BLaER1 treated with 17β-estradiol and CSF1 and Interleukin-3, amounts not matched to agents 10 nM and 100 nM (cell line): Measurements from ENCODE around the gene ZNF773.
"Not testable (repeated sequence)": the region's sequence is repeated elsewhere in the genome, so short reads cannot be mapped to it uniquely, and the experiment has no call there.

ENCODE experiments used
- H3K27ac ChIP-seq, 11 experiments: shearing (Covaris generic); formaldehyde crosslinking; 2 replicates each; pipeline ENCODE4 v1.8.1; 2022
- H3K27me3 ChIP-seq, 11 experiments: shearing (Covaris generic); formaldehyde crosslinking; 2 replicates each; pipeline ENCODE4 v1.8.1; 2022
- H3K36me3 ChIP-seq, 11 experiments: shearing (Covaris generic); formaldehyde crosslinking; 2 replicates each; pipeline ENCODE4 v1.8.1; 2022
- H3K4me1 ChIP-seq, 10 experiments: shearing (Covaris generic); formaldehyde crosslinking; 2 replicates each; pipeline ENCODE4 v1.8.1; 2022
- H3K4me2 ChIP-seq, 11 experiments: shearing (Covaris generic); formaldehyde crosslinking; 2 replicates each; pipeline ENCODE4 v1.8.1; 2022
- H3K4me3 ChIP-seq, 10 experiments: shearing (Covaris generic); formaldehyde crosslinking; 2 replicates each; pipeline ENCODE4 v1.8.1; 2022
- H3K9ac ChIP-seq, 11 experiments: shearing (Covaris generic); formaldehyde crosslinking; 2 replicates each; pipeline ENCODE4 v1.8.1; 2022
- H3K9me3 ChIP-seq, 11 experiments: shearing (Covaris generic); formaldehyde crosslinking; replicated peaks in 1 of 11; 2 replicates each; pipeline ENCODE4 v1.8.1; 2022
- H4K20me1 ChIP-seq, 11 experiments: shearing (Covaris generic); formaldehyde crosslinking; 2 replicates each; pipeline ENCODE4 v1.8.1; 2022
- Cebpa-rat ChIP-seq, 11 experiments: shearing (Covaris generic); IDR thresholded peaks; 2 replicates each; pipeline ENCODE4 v1.8.1; 2022

ZNF773 gene

DNA sequence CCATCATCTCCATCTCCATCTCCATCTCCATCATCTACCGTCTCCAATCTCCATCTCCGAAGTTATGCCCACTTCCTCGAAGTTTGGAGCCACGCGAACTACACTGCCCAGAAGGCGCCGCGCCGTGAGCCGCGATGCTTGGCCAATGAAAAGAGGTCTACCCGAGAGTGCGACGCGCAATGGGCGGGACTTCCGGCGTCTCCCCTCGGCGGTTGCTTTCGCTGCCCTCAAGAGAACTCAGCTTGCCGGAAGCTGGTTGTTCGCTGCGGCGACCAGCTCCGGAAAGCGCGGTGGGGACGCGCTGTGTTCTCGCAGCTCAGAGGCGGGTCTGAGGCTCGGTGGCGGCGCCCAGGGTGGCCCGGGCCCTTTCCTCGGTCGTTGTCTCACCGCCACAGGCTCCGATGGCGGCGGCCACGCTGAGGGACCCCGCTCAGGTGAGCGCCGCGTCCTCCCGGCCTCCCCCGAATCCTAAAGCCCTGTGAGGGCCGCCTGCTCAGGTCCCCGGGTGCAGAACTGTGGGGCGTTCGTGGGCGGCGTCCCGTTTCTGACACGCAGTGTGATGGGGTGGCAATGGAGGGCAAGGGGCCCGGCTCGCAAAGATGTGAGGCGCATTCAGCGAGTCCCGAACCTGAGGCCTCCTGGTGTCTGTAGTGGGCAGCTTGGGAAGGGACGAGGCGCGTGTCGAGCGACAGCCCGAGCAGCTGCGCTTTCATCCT, at the start of gene ZNF773:
Gene ZNF773, plus strand, starts transcription at position 259 of the 716 bp plus-strand sequence. Its CDS starts 143 bp downstream, at position 402.
- not testable (repeated sequence) for H3K27me3 ChIP-seq, H4K20me1 ChIP-seq
- Histone ChIP-seq H3K4me2 (peak within 1 kb of the TSS; percentile 84 to 97 (median 91)), H3K9ac (peak within 1 kb of the TSS; percentile 86 to 95 (median 92)), H3K4me1 (peaks cover 8 to 13% (median 11%) of the 10 kb centered on the region in 10 experiments), H3K9me3 (peaks cover 23 to 49% (median 42%) of the 10 kb centered on the region in 11 experiments), H3K36me3 (peaks cover 38 to 51% (median 41%) of the 10 kb centered on the region in 11 experiments), H3K27ac (peak within 1 kb of the TSS; percentile 80 to 94 (median 90)), H3K4me3 (peak within 1 kb of the TSS; percentile 71 to 87 (median 80))

GRCh38 chr19:57452307-57452706, 47.4 kb upstream of the ZNF773 start:
- peak in 5 of 11 experiments; percentile 56 to 81 (median 69); a peak in 9 of 22 replicates for TF ChIP-seq Cebpa-rat (IDR thresholded peaks at IDR 0.05)
- H3K27ac ChIP-seq, result no peak overlapping the region
- no peak overlapping the region for H3K9ac ChIP-seq
- no peaks in the 10 kb centered on the region; a peak in 1 of 22 replicates for H4K20me1 ChIP-seq
- no peaks in the 10 kb centered on the region for H3K27me3 ChIP-seq
- peaks cover 23 to 74% (median 48%) of the 10 kb centered on the region in 11 experiments; a peak in 20 of 22 replicates for H3K36me3 ChIP-seq
- H3K9me3 ChIP-seq, result peaks cover 0 to 28% (median 16%) of the 10 kb centered on the region in 11 experiments; a peak in 14 of 22 replicates
- H3K4me2 ChIP-seq, result no peak overlapping the region
- H3K4me3 ChIP-seq, result no peak overlapping the region
- no peaks in the 10 kb centered on the region for H3K4me1 ChIP-seq

DNA sequence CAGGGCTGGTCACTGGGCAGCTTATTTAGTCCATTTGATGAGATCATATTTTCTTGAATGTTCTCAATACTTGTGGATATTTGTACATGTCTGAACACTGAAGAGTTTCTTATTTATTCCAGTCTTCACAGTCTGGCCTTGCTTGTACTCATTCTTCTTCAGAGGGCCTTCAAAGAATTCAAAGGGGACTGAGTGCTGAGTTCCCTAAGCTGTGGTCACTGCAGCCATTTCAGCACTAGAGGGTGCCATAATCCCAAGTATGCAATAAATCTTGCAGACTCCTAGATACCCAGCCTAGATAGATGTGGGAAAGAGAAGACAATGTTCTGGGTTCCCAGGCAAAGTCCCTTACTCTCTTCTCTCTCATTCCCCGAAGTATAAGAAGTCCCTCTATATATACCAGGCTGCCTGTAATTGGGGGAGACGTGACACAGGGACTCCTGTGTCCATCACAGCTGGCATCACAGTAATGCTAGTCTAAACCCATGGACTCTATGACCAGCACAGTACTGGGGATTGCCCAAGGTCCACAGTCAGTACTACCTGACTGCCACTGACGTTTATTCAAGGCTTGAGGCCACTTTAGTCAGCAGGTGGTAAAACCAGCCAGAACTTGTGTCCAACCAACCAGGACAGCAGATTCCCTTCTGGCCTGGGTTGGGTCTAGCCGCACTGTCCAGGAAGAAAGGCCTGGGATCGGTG, 33.9 kb upstream of the ZNF773 start:
- Histone ChIP-seq H3K9ac (no peak overlapping the region), H3K4me1 (no peaks in the 10 kb centered on the region), H3K4me2 (no peak overlapping the region), H3K27me3 (no peaks in the 10 kb centered on the region), H3K36me3 (peaks cover 28 to 54% (median 48%) of the 10 kb centered on the region in 11 experiments), H3K27ac (no peak overlapping the region), H3K4me3 (no peak overlapping the region), H4K20me1 (peaks cover 0 to 8% (median 0%) of the 10 kb centered on the region in 11 experiments; a peak in 2 of 22 replicates), H3K9me3 (peaks cover 57 to 98% (median 67%) of the 10 kb centered on the region in 11 experiments)
- TF ChIP-seq Cebpa-rat (IDR thresholded peaks at IDR 0.05), result no peak

DNA sequence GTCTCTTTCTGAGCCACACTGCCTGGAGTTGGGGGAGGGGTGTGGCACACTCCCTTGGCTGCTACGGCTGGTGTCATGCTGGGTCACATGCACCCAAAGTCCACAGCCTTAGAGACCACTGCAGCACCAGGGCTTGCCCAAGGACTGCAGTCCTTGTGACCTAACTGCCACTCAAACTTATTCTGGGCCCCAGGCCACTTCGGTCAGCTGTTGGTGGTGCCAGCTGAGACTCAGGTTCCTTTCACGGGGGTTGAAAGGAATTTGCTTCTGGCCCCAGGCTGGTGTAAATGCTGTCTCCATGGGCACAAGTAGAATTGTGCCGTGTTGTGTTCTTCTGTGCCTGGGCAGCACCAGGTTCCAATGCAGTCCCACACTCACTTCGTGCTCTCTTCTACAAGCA, 33.2 kb upstream of the ZNF773 start:
- H3K9me3 ChIP-seq, result peaks cover 64 to 98% (median 70%) of the 10 kb centered on the region in 11 experiments
- H3K4me2 ChIP-seq, result no peak overlapping the region
- no peak overlapping the region for H3K9ac ChIP-seq
- H3K4me3 ChIP-seq, result no peak overlapping the region
- TF ChIP-seq Cebpa-rat (IDR thresholded peaks at IDR 0.05), result no peak
- peaks cover 34 to 61% (median 55%) of the 10 kb centered on the region in 11 experiments for H3K36me3 ChIP-seq
- no peak overlapping the region for H3K27ac ChIP-seq
- peaks cover 0 to 8% (median 0%) of the 10 kb centered on the region in 11 experiments; a peak in 2 of 22 replicates for H4K20me1 ChIP-seq
- H3K27me3 ChIP-seq, result no peaks in the 10 kb centered on the region
- no peaks in the 10 kb centered on the region for H3K4me1 ChIP-seq

GRCh38 chr19:57473646-57474045, 26.1 kb upstream of the ZNF773 start:
- H4K20me1 ChIP-seq, result no peaks in the 10 kb centered on the region
- H3K36me3 ChIP-seq, result peaks cover 71 to 80% (median 79%) of the 10 kb centered on the region in 11 experiments
- H3K9ac ChIP-seq, result no peak overlapping the region
- no peak for TF ChIP-seq Cebpa-rat (IDR thresholded peaks at IDR 0.05)
- peaks cover 7 to 39% (median 15%) of the 10 kb centered on the region in 10 experiments for H3K4me1 ChIP-seq
- H3K4me2 ChIP-seq, result peak overlapping the region in 6 of 11 experiments; percentile 23 to 90 (median 52); a peak in 6 of 22 replicates
- no peak overlapping the region for H3K27ac ChIP-seq
- H3K9me3 ChIP-seq, result peaks cover 80 to 94% (median 91%) of the 10 kb centered on the region in 11 experiments
- no peaks in the 10 kb centered on the region; a peak in 1 of 22 replicates for H3K27me3 ChIP-seq
- H3K4me3 ChIP-seq, result peak overlapping the region; percentile 35 to 85 (median 72)

DNA sequence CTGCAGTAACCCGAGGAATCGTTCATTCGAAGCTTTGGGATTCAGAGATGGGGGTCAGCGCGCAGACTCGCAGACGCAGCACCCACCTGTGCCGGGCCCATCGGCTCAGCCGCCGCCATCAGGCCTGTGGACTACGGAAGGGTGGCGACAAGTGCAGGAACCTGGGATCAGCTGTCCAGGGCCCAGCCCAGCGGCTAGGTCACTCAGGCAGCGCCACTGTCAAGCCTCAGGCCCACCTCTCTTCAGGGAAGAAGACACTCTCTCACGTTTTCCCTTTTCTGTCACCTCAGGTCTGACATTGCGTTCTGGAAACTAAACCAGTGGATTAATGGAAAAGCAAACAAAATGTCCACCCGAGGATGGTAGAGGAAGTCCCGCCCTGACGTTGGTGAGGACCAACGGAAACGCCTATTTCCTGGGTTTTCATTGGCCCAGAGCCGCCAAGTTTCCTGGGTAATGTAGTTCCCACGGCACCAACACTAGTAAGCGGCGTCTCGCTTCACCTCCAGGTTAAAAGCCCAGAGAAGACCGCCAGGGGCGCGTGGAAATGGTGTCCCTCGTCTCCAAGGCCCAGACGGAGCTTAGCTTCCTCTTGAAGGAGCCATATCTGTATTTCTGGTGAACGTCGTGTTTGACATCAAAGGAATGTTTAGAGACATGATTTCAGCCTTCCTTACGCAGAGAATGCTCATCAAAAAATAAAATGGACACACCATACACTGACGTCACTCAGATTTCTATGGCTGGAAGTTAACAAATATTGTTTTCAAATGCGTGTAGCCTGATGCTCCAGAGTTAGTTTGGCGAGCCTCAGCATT, 22.3 kb upstream of the ZNF773 start, which contains the start of gene ZNF772:
Gene ZNF772, minus strand, starts transcription at position 376 of the 818 bp plus-strand sequence. Its CDS starts 257 bp downstream, at position 119.
- peaks cover 39 to 43% (median 42%) of the 10 kb centered on the region in 11 experiments for H3K36me3 ChIP-seq
- no peaks in the 10 kb centered on the region for H4K20me1 ChIP-seq
- peaks cover 54 to 90% (median 70%) of the 10 kb centered on the region in 11 experiments for H3K9me3 ChIP-seq
- H3K27ac ChIP-seq, result peak within 1 kb of the TSS; percentile 75 to 90 (median 86)
- H3K4me2 ChIP-seq, result peak within 1 kb of the TSS; percentile 82 to 96 (median 93)
- peaks cover 7 to 39% (median 15%) of the 10 kb centered on the region in 10 experiments for H3K4me1 ChIP-seq
- no peak for TF ChIP-seq Cebpa-rat (IDR thresholded peaks at IDR 0.05)
- H3K9ac ChIP-seq, result peak within 1 kb of the TSS; percentile 75 to 88 (median 86)
- no peaks in the 10 kb centered on the region; a peak in 1 of 22 replicates for H3K27me3 ChIP-seq
- peak within 1 kb of the TSS; percentile 66 to 85 (median 76) for H3K4me3 ChIP-seq

DNA sequence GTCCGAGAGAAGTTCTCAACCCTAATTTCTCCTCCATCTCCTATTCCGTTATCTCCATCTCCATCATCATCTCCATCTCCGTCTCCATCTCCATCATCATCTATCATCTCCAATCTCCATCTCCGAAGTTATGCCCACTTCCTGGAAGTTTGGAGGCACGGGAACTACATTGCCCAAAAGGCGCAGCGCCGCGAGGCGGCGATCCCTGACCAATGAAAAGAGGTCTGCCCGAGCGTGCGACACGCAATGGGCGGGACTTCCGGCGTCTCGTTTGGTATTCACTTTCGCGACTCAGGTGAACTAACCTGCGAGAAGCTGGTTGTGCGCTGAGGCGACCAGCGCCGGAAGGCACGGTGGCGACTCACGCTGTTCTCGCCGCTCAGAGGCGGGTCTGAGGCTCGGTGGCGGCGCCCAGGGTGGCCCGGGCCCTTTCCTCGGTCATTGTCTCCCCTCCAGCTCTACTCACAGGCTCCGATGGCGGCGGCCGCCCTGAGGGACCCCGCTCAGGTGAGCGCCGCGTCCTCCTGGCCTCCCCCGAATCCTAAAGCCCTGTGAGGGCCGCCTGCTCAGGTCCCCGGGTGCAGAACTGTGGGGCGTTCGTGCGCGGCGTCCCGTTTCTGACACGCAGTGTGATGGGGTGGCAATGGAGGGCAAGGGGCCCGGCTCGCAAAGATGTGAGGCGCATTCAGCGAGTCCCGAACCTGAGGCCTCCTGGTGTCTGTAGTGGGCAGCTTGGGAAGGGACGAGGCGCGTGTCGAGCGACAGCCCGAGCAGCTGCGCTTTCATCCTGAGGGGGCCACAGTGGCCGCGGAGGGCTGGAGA, 12.1 kb upstream of the ZNF773 start, which contains the start of gene ZNF419:
Gene ZNF419, plus strand, starts transcription at position 274 of the 822 bp plus-strand sequence. Its CDS starts 201 bp downstream, at position 475.
- peak within 1 kb of the TSS; percentile 81 to 99 (median 96) for H3K4me3 ChIP-seq
- H4K20me1 ChIP-seq, H3K27me3 ChIP-seq: not testable (repeated sequence)
- H3K36me3 ChIP-seq, result peaks cover 22 to 30% (median 25%) of the 10 kb centered on the region in 11 experiments
- H3K9ac ChIP-seq, result peak within 1 kb of the TSS; percentile 83 to 94 (median 90)
- peaks cover 7 to 12% (median 9%) of the 10 kb centered on the region in 10 experiments for H3K4me1 ChIP-seq
- peaks cover 0 to 21% (median 5%) of the 10 kb centered on the region in 11 experiments; a peak in 11 of 22 replicates for H3K9me3 ChIP-seq
- H3K27ac ChIP-seq, result peak within 1 kb of the TSS; percentile 75 to 87 (median 83)
- peak within 1 kb of the TSS; percentile 78 to 95 (median 89) for H3K4me2 ChIP-seq

- Histone ChIP-seq H3K4me1 (peaks cover 7 to 12% (median 9%) of the 10 kb centered on the region in 10 experiments), H3K36me3 (peaks cover 27 to 36% (median 31%) of the 10 kb centered on the region in 11 experiments), H3K9ac (peak overlapping the region; percentile 27 to 93 (median 63); a peak in 16 of 22 replicates), H3K4me3 (peak overlapping the region; percentile 81 to 99 (median 96)), H3K4me2 (peak overlapping the region; percentile 78 to 95 (median 89)), H3K27ac (peak overlapping the region in 6 of 11 experiments; percentile 0 to 83 (median 30); a peak in 7 of 22 replicates), H3K9me3 (peaks cover 0 to 21% (median 5%) of the 10 kb centered on the region in 11 experiments; a peak in 11 of 22 replicates)
- not testable (repeated sequence) for H3K27me3 ChIP-seq, H4K20me1 ChIP-seq
These were observed 11.5 kb upstream of the ZNF773 start for GRCh38 chr19:57488299-57488644.

- peaks cover 23 to 45% (median 38%) of the 10 kb centered on the region in 11 experiments for H3K9me3 ChIP-seq
- not testable (repeated sequence) for H3K27me3 ChIP-seq, H3K9ac ChIP-seq, H4K20me1 ChIP-seq, H3K4me2 ChIP-seq, H3K27ac ChIP-seq, H3K4me3 ChIP-seq
- peaks cover 8 to 13% (median 11%) of the 10 kb centered on the region in 10 experiments for H3K4me1 ChIP-seq
- peaks cover 38 to 51% (median 40%) of the 10 kb centered on the region in 11 experiments for H3K36me3 ChIP-seq
These were observed 432 bp upstream of the ZNF773 start for GRCh38 chr19:57499332-57499679.

GRCh38 chr19:57500400-57500799, 662 bp downstream of the ZNF773 start:
- peak overlapping the region; percentile 84 to 97 (median 91) for H3K4me2 ChIP-seq

More at GRCh38 chr19:57500400-57500799, 662 bp downstream of the ZNF773 start:
- H3K27me3 ChIP-seq, H4K20me1 ChIP-seq: not testable (repeated sequence)
- peaks cover 40 to 51% (median 45%) of the 10 kb centered on the region in 11 experiments for H3K36me3 ChIP-seq
- H3K27ac ChIP-seq, result peak overlapping the region in 10 of 11 experiments; percentile 54 to 92 (median 86); a peak in 19 of 22 replicates
- peaks cover 25 to 52% (median 43%) of the 10 kb centered on the region in 11 experiments for H3K9me3 ChIP-seq
- H3K4me3 ChIP-seq, result peak overlapping the region; percentile 71 to 87 (median 80)
- H3K4me1 ChIP-seq, result peaks cover 8 to 13% (median 11%) of the 10 kb centered on the region in 10 experiments
- peak overlapping the region; percentile 86 to 95 (median 92) for H3K9ac ChIP-seq
